ENCODE data around the gene MCEMP1.

- no peak for TF ChIP-seq KDM1A (IDR thresholded peaks at IDR 0.05; ENCODE audit: low read depth)
- TF ChIP-seq USF2 (IDR thresholded peaks at IDR 0.05) = no peak
- TF ChIP-seq POLR2A (IDR thresholded peaks at IDR 0.05; ENCODE audit: low read length) = no peak
- no peak for TF ChIP-seq ELK1 (IDR thresholded peaks at IDR 0.05; ENCODE audit: low read depth, low read length)
- TF ChIP-seq CTCF (IDR thresholded peaks at IDR 0.05) = no peak
- TF ChIP-seq E2F6 (IDR thresholded peaks at IDR 0.05; ENCODE audit: borderline replicate concordance, low read depth) = no peak
- no peak for TF ChIP-seq RCOR1 (IDR thresholded peaks at IDR 0.05; ENCODE audit: low read depth, low read length)
- no peak for TF ChIP-seq CHD2 (IDR thresholded peaks at IDR 0.05; ENCODE audit: low read length, partially characterized antibody)
- TF ChIP-seq HOXB5 (CRISPR knock-in tag; IDR thresholded peaks at IDR 0.05) = no peak
- TF ChIP-seq PBX3 (IDR thresholded peaks at IDR 0.05) = no peak
Measured at GRCh38 chr19:7710616-7711015, 33.7 kb downstream of the MCEMP1 start.
